GM12875 (cell line): ENCODE results near the gene THAP9.

Experiments
- H3K4me3 ChIP-seq: one replicate; pipeline ENCODE4 v1.5.1; 2011; ENCODE audit warnings: low read depth, low read length, control low read depth
- CTCF ChIP-seq: IDR thresholded peaks from 2 replicates; pipeline ENCODE4 v1.5.1; 2011; ENCODE audit warnings: low read depth, mild to moderate bottlenecking, control low read depth, inconsistent platforms, low read length, moderate library complexity, borderline replicate concordance; ENCODE audit not compliant: insufficient read depth

The THAP9 gene

GRCh38 chr4:82957045-82957444 is 56.5 kb downstream of the THAP9 start:
- no peak overlapping the region for H3K4me3 ChIP-seq
- TF ChIP-seq CTCF = no peak

GRCh38 chr4:82965763-82966162 is 65.2 kb downstream of the THAP9 start:
- no peak overlapping the region for H3K4me3 ChIP-seq
- no peak for TF ChIP-seq CTCF

- TF ChIP-seq CTCF = no peak
- no peak overlapping the region for H3K4me3 ChIP-seq
Measured at GRCh38 chr4:82968972-82969371, 68.4 kb downstream of the THAP9 start.

- no peak for TF ChIP-seq CTCF
- no peak overlapping the region for H3K4me3 ChIP-seq
Measured at GRCh38 chr4:82969414-82969813, 68.9 kb downstream of the THAP9 start.
